Fibroblast of lung (primary cell): ENCODE data around the gene TTLL11. TPM values are rescaled to one million over a fixed set of nuclear protein-coding genes. Genes with fewer than 3 reads are reported as not detected.

Source experiments
- DNase-seq, 2 donors: peaks; one replicate each; pipeline versions ENCODE4 v3.0.0 to v3.0.0-alpha.2; 2010; ENCODE audit warnings: low read depth in 2 of 2
- H2AFZ ChIP-seq: 2 replicates; pipeline ENCODE4 v1.5.1; 2012; ENCODE audit warnings: low read length, control low read depth, inconsistent platforms
- H3K27ac ChIP-seq: 2 replicates; pipeline ENCODE4 v1.5.1; 2011; ENCODE audit warnings: low read length, control low read depth; ENCODE audit not compliant: insufficient read depth
- H3K27me3 ChIP-seq: 2 replicates; pipeline ENCODE4 v1.5.1; 2011; ENCODE audit warnings: mild to moderate bottlenecking, low read length; ENCODE audit not compliant: control insufficient read depth, insufficient read depth
- H3K36me3 ChIP-seq: 2 replicates; pipeline ENCODE4 v1.5.1; 2011; ENCODE audit warnings: low read length; ENCODE audit not compliant: control insufficient read depth, insufficient read depth
- H3K4me1 ChIP-seq: 2 replicates; pipeline ENCODE4 v1.5.1; 2011; ENCODE audit warnings: low read length; ENCODE audit not compliant: control insufficient read depth, insufficient read depth; ENCODE audit errors: extremely low read depth
- H3K4me2 ChIP-seq: 2 replicates; pipeline ENCODE4 v1.5.1; 2011; ENCODE audit warnings: low read length, control low read depth; ENCODE audit not compliant: insufficient read depth; ENCODE audit errors: extremely low read depth
- H3K4me3 ChIP-seq, 4 experiments: fragments of 200-600 bp in 1 of 4; sonication (generic) in 1 of 4; replicated peaks in 1 of 4; 2 replicates each; pipeline ENCODE4 v1.5.1; 2011 to 2016; ENCODE audit warnings: low read length in 4 of 4, low read depth in 3 of 4, mild to moderate bottlenecking in 3 of 4, control low read depth in 2 of 4, inconsistent platforms in 1 of 4, mixed read lengths in 1 of 4; ENCODE audit not compliant: insufficient read depth in 1 of 4; ENCODE audit errors: control extremely low read depth in 1 of 4
- H3K79me2 ChIP-seq: 2 replicates; pipeline ENCODE4 v1.5.1; 2012; ENCODE audit warnings: mild to moderate bottlenecking, low read length, inconsistent platforms; ENCODE audit not compliant: control insufficient read depth, insufficient read depth
- H3K9ac ChIP-seq: 2 replicates; pipeline ENCODE4 v1.5.1; 2011; ENCODE audit warnings: mild to moderate bottlenecking, low read length, control low read depth; ENCODE audit not compliant: insufficient read depth
- H3K9me3 ChIP-seq: 2 replicates; pipeline ENCODE4 v1.5.1; 2012; ENCODE audit warnings: low read depth, low read length; ENCODE audit not compliant: control insufficient read depth, insufficient read depth
- H4K20me1 ChIP-seq: 2 replicates; pipeline ENCODE4 v1.5.1; 2011; ENCODE audit warnings: low read length; ENCODE audit not compliant: control insufficient read depth, insufficient read depth; ENCODE audit errors: extremely low read depth
- EZH2 ChIP-seq: IDR thresholded peaks from 2 replicates; pipeline ENCODE4 v1.5.1; 2012; ENCODE audit warnings: low read length, control low read depth, mild to moderate bottlenecking; ENCODE audit errors: missing control alignments
- polyA plus RNA-seq, 2 donors: library from polyadenylated mRNA; depleted of rRNA in 1 of 2; stranded (reverse) in 1 of 2; unstranded in 1 of 2; fragments of >200 nt; gene quantifications; 2 replicates each; pipeline ENCODE4 v1.2.1, GENCODE V29; 2011 to 2012; ENCODE audit warnings: missing spikeins in 1 of 2
- total RNA-seq: library from RNA; depleted of rRNA; stranded (reverse); fragments of >200 nt; gene quantifications from 2 replicates; pipeline ENCODE4 v1.2.1, GENCODE V29; 2014
- TF ChIP-seq, protein P1 (sequence below), 2 donors: IDR thresholded peaks in 1 of 2; conservative IDR thresholded peaks in 1 of 2; 1 replicate in 1 of 2; 2 replicates in 1 of 2; pipeline ENCODE4 v1.5.1; 2011 to 2012; ENCODE audit warnings: low read length in 2 of 2, control low read depth in 1 of 2, inconsistent platforms in 1 of 2, low read depth in 1 of 2, mild to moderate bottlenecking in 1 of 2

Gene TTLL11
- total and polyA plus RNA-seq, 2 donors (not counting 1 experiment from before 2014, with no cell fraction given) = 3.9 to 4.8 TPM

DNA sequence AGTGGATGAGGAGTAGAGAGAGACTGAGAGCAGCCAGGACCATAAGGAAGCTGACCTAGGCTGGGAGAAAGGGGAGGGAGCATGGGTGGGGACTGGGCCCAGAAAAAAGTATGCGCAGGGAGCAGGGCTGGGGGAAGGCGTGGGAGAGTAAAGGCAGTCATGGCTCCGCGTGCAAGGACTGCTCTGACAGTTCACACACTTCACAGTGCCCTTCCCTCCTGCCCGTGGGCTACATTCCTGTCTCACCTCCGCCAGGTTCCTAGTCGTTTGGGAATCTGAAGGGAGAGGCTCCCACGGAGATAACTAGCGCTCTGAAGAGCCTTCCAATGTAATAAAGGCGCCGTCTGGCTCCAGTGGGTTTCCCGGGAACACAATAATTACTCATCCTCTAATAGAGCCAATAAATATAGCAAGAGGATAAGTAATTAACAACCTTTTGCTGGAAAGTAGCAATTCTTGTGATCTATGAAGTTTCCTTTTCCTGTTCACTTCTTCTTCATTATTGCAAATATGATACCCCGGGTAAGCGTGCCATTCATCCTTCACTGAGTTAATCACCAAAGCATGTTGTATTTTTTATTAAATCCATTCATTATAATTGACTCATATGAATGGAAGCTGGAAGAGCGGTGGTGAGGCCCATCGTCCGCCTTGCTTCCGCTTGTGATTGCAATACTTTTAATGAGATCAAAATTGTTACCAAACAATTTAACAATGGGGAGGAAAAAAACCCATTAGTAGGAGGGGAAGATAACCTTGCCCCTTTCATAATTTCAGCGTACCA is 39.3 kb downstream of the TTLL11 start:
- H3K79me2 ChIP-seq = no peaks in the 10 kb centered on the region
- no peak overlapping the region for H3K9ac ChIP-seq
- H3K4me2 ChIP-seq = no peak overlapping the region
- no peak overlapping the region for H2AFZ ChIP-seq
- H3K4me3 ChIP-seq = no peak overlapping the region
- H3K9me3 ChIP-seq = no peaks in the 10 kb centered on the region
- H3K27ac ChIP-seq = no peak overlapping the region
- H3K4me1 ChIP-seq = peaks cover 2% of the 10 kb centered on the region
- H4K20me1 ChIP-seq = no peaks in the 10 kb centered on the region
- H3K36me3 ChIP-seq = no peaks in the 10 kb centered on the region
- no peaks in the 10 kb centered on the region for H3K27me3 ChIP-seq
- no peak for TF ChIP-seq EZH2
- TF ChIP-seq, protein P1, sequence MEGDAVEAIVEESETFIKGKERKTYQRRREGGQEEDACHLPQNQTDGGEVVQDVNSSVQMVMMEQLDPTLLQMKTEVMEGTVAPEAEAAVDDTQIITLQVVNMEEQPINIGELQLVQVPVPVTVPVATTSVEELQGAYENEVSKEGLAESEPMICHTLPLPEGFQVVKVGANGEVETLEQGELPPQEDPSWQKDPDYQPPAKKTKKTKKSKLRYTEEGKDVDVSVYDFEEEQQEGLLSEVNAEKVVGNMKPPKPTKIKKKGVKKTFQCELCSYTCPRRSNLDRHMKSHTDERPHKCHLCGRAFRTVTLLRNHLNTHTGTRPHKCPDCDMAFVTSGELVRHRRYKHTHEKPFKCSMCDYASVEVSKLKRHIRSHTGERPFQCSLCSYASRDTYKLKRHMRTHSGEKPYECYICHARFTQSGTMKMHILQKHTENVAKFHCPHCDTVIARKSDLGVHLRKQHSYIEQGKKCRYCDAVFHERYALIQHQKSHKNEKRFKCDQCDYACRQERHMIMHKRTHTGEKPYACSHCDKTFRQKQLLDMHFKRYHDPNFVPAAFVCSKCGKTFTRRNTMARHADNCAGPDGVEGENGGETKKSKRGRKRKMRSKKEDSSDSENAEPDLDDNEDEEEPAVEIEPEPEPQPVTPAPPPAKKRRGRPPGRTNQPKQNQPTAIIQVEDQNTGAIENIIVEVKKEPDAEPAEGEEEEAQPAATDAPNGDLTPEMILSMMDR (conservative IDR thresholded peaks at IDR 0.05 in 1 of 2, IDR thresholded peaks at IDR 0.05 in 1 of 2; ENCODE audit: low read depth in 1 of 2, low read length in 2 of 2) = no peak
- peak; percentile 23 to 80 for DNase-seq

DNA sequence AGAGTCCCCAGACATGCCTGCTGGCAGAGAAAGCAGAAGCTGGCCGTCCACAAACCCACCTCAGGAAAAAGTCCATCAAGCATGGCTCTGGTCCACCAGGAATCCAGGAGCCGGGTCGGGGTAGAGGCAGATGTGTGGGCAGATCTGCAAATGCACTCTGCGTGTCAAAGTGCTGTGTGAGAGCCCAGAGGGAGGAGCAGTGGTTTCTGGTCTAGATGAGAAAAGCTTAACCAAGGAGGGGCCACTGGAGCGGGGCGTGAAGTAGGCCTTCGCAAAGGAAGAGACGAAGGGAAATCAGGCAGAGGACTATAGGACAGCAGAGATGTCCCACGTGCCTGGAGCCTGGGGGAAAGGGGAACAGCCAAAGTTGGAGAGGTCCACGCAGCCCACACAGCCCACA is 40.0 kb downstream of the TTLL11 start:
- Histone ChIP-seq H2AFZ (no peak overlapping the region), H3K4me2 (no peak overlapping the region), H3K4me3 (no peak overlapping the region)

More for the DNA sequence above, 40.0 kb downstream of the TTLL11 start:
- DNase-seq = peak in 1 of 2 donors; percentile 58
- no peaks in the 10 kb centered on the region for H3K36me3 ChIP-seq
- H3K79me2 ChIP-seq = no peaks in the 10 kb centered on the region
- H3K4me1 ChIP-seq = peaks cover 2% of the 10 kb centered on the region
- no peaks in the 10 kb centered on the region for H3K27me3 ChIP-seq
- H3K9ac ChIP-seq = no peak overlapping the region
- H4K20me1 ChIP-seq = no peaks in the 10 kb centered on the region
- no peak for TF ChIP-seq EZH2
- TF ChIP-seq, protein P1 (conservative IDR thresholded peaks at IDR 0.05 in 1 of 2, IDR thresholded peaks at IDR 0.05 in 1 of 2; ENCODE audit: low read depth in 1 of 2, low read length in 2 of 2) = no peak
- H3K9me3 ChIP-seq = no peaks in the 10 kb centered on the region
- no peak overlapping the region for H3K27ac ChIP-seq
